ENCODE results near the gene MKNK1.

MKNK1 gene

GRCh38 chr1:46643368-46643775 is 39.3 kb upstream of the MKNK1 start:
- Histone ChIP-seq H3K4me3 (ENCODE audit: low read depth, low read length) (peak overlapping the region; percentile 9), H3K27ac (peak overlapping the region; percentile 19), H3K27me3 (ENCODE audit: control insufficient read depth, insufficient read depth, low read length) (no peaks in the 10 kb centered on the region), H3K4me1 (no peaks in the 10 kb centered on the region), H2AFZ (no peak overlapping the region), H3K9me3 (ENCODE audit: control insufficient read depth, low read length) (no peaks in the 10 kb centered on the region), H3K4me2 (ENCODE audit: low read length) (peak overlapping the region; percentile 37), H3K79me2 (no peaks in the 10 kb centered on the region), H3K36me3 (ENCODE audit: control insufficient read depth, insufficient read depth, low read length) (no peaks in the 10 kb centered on the region), H3K9ac (no peak overlapping the region)
- no peak for TF ChIP-seq CTCF (IDR thresholded peaks at IDR 0.05)

GRCh38 chr1:46642115-46642680 is 38.1 kb upstream of the MKNK1 start:
- TF ChIP-seq CTCF (IDR thresholded peaks at IDR 0.05): no peak
- Histone ChIP-seq H3K4me1 (no peaks in the 10 kb centered on the region), H3K9ac (no peak overlapping the region), H3K27ac (no peak overlapping the region), H3K79me2 (no peaks in the 10 kb centered on the region), H3K4me3 (ENCODE audit: low read depth, low read length) (no peak overlapping the region), H3K27me3 (ENCODE audit: control insufficient read depth, insufficient read depth, low read length) (no peaks in the 10 kb centered on the region), H3K9me3 (ENCODE audit: control insufficient read depth, low read length) (no peaks in the 10 kb centered on the region), H3K4me2 (ENCODE audit: low read length) (no peak overlapping the region), H3K36me3 (ENCODE audit: control insufficient read depth, insufficient read depth, low read length) (no peaks in the 10 kb centered on the region), H2AFZ (no peak overlapping the region)

- Histone ChIP-seq H3K79me2 (no peaks in the 10 kb centered on the region), H3K4me1 (no peaks in the 10 kb centered on the region), H3K27me3 (ENCODE audit: control insufficient read depth, insufficient read depth, low read length) (no peaks in the 10 kb centered on the region), H3K9ac (no peak overlapping the region), H3K27ac (no peak overlapping the region), H3K4me2 (ENCODE audit: low read length) (no peak overlapping the region), H3K36me3 (ENCODE audit: control insufficient read depth, insufficient read depth, low read length) (no peaks in the 10 kb centered on the region), H2AFZ (no peak overlapping the region), H3K4me3 (ENCODE audit: low read depth, low read length) (no peak overlapping the region), H3K9me3 (ENCODE audit: control insufficient read depth, low read length) (no peaks in the 10 kb centered on the region)
- TF ChIP-seq CTCF (IDR thresholded peaks at IDR 0.05): no peak
Observed at GRCh38 chr1:46639547-46639946, 35.5 kb upstream of the MKNK1 start.

GRCh38 chr1:46638921-46639320 is 34.9 kb upstream of the MKNK1 start:
- Histone ChIP-seq H2AFZ (no peak overlapping the region), H3K4me1 (no peaks in the 10 kb centered on the region), H3K4me3 (ENCODE audit: low read depth, low read length) (no peak overlapping the region), H3K27ac (no peak overlapping the region), H3K79me2 (no peaks in the 10 kb centered on the region), H3K9ac (no peak overlapping the region), H3K36me3 (ENCODE audit: control insufficient read depth, insufficient read depth, low read length) (no peaks in the 10 kb centered on the region), H3K27me3 (ENCODE audit: control insufficient read depth, insufficient read depth, low read length) (no peaks in the 10 kb centered on the region), H3K9me3 (ENCODE audit: control insufficient read depth, low read length) (no peaks in the 10 kb centered on the region), H3K4me2 (ENCODE audit: low read length) (no peak overlapping the region)
- TF ChIP-seq CTCF (IDR thresholded peaks at IDR 0.05): no peak

DNA sequence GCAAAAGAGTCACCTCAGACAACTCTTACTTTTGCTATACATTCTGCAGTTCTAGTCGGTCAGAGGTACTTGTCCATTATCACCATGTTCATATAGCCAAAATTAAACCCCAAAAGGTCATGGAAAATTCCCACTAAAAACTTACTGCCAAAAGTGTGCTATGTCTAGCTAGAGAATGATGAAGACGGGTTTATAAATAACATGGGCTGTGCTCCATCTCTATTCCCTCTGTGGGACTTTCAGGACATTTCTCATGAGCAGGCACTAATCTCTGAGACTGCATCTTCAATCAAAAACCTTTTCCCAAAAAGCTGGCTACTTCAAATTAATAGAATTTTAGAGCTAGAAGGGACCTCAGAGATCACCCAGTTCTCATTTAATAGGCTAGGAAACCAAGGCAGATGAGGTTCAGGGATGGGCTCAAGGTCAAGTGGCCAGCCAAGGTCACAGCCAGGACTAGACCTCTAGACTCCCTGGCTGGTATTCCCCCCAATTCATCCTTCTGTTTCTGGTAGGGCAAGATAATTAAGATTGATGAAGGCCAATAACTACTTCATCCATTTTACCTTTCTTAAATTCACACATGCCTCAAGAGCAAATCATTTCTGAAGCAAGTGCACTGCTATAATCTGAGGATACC is 33.5 kb upstream of the MKNK1 start:
- Histone ChIP-seq H3K36me3 (ENCODE audit: control insufficient read depth, insufficient read depth, low read length) (no peaks in the 10 kb centered on the region), H2AFZ (no peak overlapping the region), H3K27ac (no peak overlapping the region), H3K9me3 (ENCODE audit: control insufficient read depth, low read length) (no peaks in the 10 kb centered on the region), H3K79me2 (no peaks in the 10 kb centered on the region), H3K4me3 (ENCODE audit: low read depth, low read length) (no peak overlapping the region), H3K27me3 (ENCODE audit: control insufficient read depth, insufficient read depth, low read length) (no peaks in the 10 kb centered on the region), H3K4me2 (ENCODE audit: low read length) (no peak overlapping the region), H3K9ac (no peak overlapping the region), H3K4me1 (no peaks in the 10 kb centered on the region)
- TF ChIP-seq CTCF (IDR thresholded peaks at IDR 0.05): no peak

Measured in parathyroid adenoma (tissue), 2 donors.